GM23248 (cell line): ENCODE data around the gene RADIL. TPM values are rescaled to one million over a fixed set of nuclear protein-coding genes. Genes with fewer than 3 reads are reported as not detected.

Experiments used
- DNase-seq: peaks from one replicate; pipeline ENCODE4 v3.0.0-alpha.2; 2015
- H2AFZ ChIP-seq: fragments of 200-600 bp; sonication (generic); 2 replicates; pipeline ENCODE4 v1.6.1; 2016; ENCODE audit warnings: antibody characterized with exemption
- H3F3A ChIP-seq: fragments of 200-600 bp; sonication (generic); 2 replicates; pipeline ENCODE4 v1.6.1; 2016; ENCODE audit warnings: mild to moderate bottlenecking, antibody characterized with exemption, mixed run types; ENCODE audit not compliant: insufficient read depth
- H3K27ac ChIP-seq: fragments of 200-600 bp; sonication (generic); 2 replicates; pipeline ENCODE4 v1.5.1; 2016; ENCODE audit warnings: mild to moderate bottlenecking
- H3K27me3 ChIP-seq: fragments of 200-600 bp; sonication (generic); replicated peaks from 2 replicates; pipeline ENCODE4 v1.6.1; 2016; ENCODE audit warnings: mild to moderate bottlenecking; ENCODE audit not compliant: insufficient read depth
- H3K36me3 ChIP-seq: fragments of 200-600 bp; sonication (generic); 2 replicates; pipeline ENCODE4 v1.6.1; 2016; ENCODE audit warnings: low read depth, mild to moderate bottlenecking
- H3K4me1 ChIP-seq: fragments of 200-600 bp; sonication (generic); 2 replicates; pipeline ENCODE4 v1.6.1; 2016; ENCODE audit warnings: mild to moderate bottlenecking; ENCODE audit not compliant: insufficient read depth
- H3K4me2 ChIP-seq: fragments of 200-600 bp; sonication (generic); one replicate; pipeline ENCODE4 v1.6.1; 2016; ENCODE audit warnings: mild to moderate bottlenecking; ENCODE audit not compliant: unreplicated experiment
- H3K4me3 ChIP-seq: fragments of 200-600 bp; sonication (generic); 2 replicates; pipeline ENCODE4 v1.5.1; 2016; ENCODE audit warnings: mild to moderate bottlenecking
- H3K79me2 ChIP-seq: fragments of 200-600 bp; sonication (generic); 2 replicates; pipeline ENCODE4 v1.6.1; 2016; ENCODE audit warnings: mild to moderate bottlenecking; ENCODE audit not compliant: insufficient read depth
- H3K9ac ChIP-seq: fragments of 200-600 bp; sonication (generic); 2 replicates; pipeline ENCODE4 v1.6.1; 2016; ENCODE audit warnings: mild to moderate bottlenecking
- H3K9me2 ChIP-seq: fragments of 200-600 bp; sonication (generic); 2 replicates; pipeline ENCODE4 v1.6.1; 2016; ENCODE audit warnings: mixed run types, mild to moderate bottlenecking, moderate library complexity; ENCODE audit not compliant: insufficient read depth
- H3K9me3 ChIP-seq: fragments of 200-600 bp; sonication (generic); one replicate; pipeline ENCODE4 v1.6.1; 2017; ENCODE audit warnings: low read depth
- H4K20me1 ChIP-seq: fragments of 200-600 bp; sonication (generic); 2 replicates; pipeline ENCODE4 v1.6.0; 2016; ENCODE audit not compliant: insufficient read depth
- EZH2 ChIP-seq: fragments of 200-600 bp; sonication (generic); IDR thresholded peaks from 2 replicates; pipeline ENCODE4 v1.6.1; 2018; ENCODE audit warnings: antibody characterized with exemption, mild to moderate bottlenecking; ENCODE audit not compliant: insufficient read depth, poor library complexity, severe bottlenecking
- EZH2phosphoT487 ChIP-seq: fragments of 200-600 bp; sonication (generic); IDR thresholded peaks from 2 replicates; pipeline ENCODE4 v1.6.1; 2018; ENCODE audit warnings: antibody characterized with exemption, moderate library complexity, mild to moderate bottlenecking, low read depth; ENCODE audit not compliant: insufficient read depth
- WGBS, 2 experiments: methylation state at CpG; one replicate each; pipeline ENCODE4 v1.1.6; 2015 to 2017; ENCODE audit warnings: low lambda C conversion rate in 2 of 2, low coverage in 1 of 2; ENCODE audit errors: missing lambda C conversion rate in 2 of 2; 5-methylcytosine and 5-hydroxymethylcytosine counted together
- in situ Hi-C: fragments of 300-500 bp; cut with MboI; formaldehyde crosslinking; loops from 2 replicates; pipeline ENCODE4 v1.15.0; 2020
- polyA plus RNA-seq: library from polyadenylated mRNA; unstranded; fragments of >200 nt; fragmentation: Nextera tagmentation; extraction: Ambion mirVana; gene quantifications from 2 replicates; pipeline ENCODE4 v1.2.1, GENCODE V29; 2016
- total RNA-seq: library from RNA; depleted of rRNA; stranded (reverse); fragments of >200 nt; shearing (Covaris generic); gene quantifications from 2 replicates; pipeline ENCODE4 v1.2.3, GENCODE V29; 2014

The RADIL gene
- total and polyA plus RNA-seq, 2 experiments from 2014 or later = 0.55 to 4.3 TPM

DNA sequence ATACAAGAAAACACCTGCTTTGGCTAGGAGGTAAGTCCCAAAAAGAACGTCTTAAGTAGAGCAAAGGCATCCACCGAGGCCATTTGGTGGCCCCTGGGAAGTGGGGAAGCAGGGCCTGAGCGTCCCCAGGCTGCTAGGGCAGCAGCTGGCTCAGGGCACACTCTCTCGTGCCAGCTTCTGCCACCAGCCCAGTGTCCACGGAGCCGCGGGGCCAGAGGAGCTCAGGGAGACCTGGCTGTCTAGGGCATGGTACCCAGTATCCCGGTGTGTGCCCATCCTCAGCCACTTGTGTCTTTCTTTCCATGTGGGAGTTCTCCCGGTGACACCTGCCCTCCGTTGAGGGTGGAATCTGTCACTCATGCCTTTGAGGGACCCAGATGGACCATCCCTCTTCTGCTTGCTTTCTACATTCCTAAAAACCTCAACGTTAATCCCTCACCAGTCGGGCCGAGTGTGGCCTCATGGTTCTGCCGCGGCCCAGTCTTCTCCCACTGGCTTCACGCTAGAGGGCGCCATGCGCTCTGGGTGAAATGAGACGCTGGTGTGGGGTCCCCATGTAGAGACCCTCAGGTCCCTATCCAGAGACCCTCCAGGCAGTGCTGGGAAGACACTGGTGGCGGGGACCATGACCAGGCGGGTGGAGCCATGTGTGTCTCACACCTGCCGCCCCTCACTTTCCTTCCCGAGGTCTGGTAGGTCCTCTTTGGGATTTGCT is 117.6 kb downstream of the RADIL start:
- Histone ChIP-seq H3K4me3 (no peak overlapping the region), H3K27ac (no peak overlapping the region), H3K9me2 (no peaks in the 10 kb centered on the region), H3K9me3 (no peaks in the 10 kb centered on the region), H3K36me3 (peaks cover 14% of the 10 kb centered on the region; the same call in 1 of the 2 replicates), H4K20me1 (no peaks in the 10 kb centered on the region), H3K4me2 (no peak overlapping the region), H3K79me2 (peaks cover 59% of the 10 kb centered on the region), H3K9ac (no peak overlapping the region), H3K4me1 (no peaks in the 10 kb centered on the region), H3F3A (peaks cover 10% of the 10 kb centered on the region; the same call in 1 of the 2 replicates), H3K27me3 (no peaks in the 10 kb centered on the region), H2AFZ (no peak overlapping the region)
- TF ChIP-seq EZH2phosphoT487 = no peak
- no peak for TF ChIP-seq EZH2
- WGBS, 2 experiments = 84 to 89% methylated on average over 23 of the region's 23 CpGs
- in situ Hi-C loops = no loop called here
- DNase-seq = peak; percentile 18

DNA sequence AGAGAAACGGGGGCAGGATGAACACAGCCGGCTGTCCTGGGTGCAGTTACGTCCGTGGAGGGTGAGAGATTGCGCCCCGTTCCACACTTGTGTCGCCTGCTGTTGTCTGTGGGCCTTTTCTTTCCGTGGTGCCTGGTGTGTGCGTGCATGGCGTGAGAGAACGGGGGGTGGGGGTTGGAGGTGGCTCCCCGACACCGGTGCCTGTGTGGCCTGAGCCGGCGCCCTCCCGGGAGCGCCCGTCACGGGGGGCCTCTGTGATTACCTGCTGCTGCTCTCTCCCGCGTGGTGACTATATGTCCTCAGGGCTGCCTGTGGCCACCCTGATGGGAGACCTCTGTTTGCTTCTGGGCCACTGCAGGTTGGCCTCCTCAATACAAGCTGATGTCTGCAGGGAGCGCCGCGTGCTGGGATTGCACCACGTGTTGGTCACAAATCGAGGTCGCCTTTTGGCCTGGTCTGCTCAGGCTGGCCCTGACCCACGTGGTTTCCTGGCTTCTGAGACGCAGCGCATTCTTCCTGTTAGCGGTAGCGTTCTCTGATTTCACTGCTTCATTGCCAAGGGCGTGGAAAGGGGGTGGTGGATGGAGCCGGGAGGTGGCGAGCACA is 119.0 kb downstream of the RADIL start:
- in situ Hi-C loops = no loop called here
- peaks cover 14% of the 10 kb centered on the region; the same call in 1 of the 2 replicates for H3K36me3 ChIP-seq
- peaks cover 45% of the 10 kb centered on the region for H3K79me2 ChIP-seq
- H3K9me2 ChIP-seq = no peaks in the 10 kb centered on the region
- DNase-seq = no peak
- H3K9me3 ChIP-seq = no peaks in the 10 kb centered on the region
- no peak overlapping the region for H3K4me2 ChIP-seq
- no peak overlapping the region for H3K4me3 ChIP-seq
- H3K9ac ChIP-seq = no peak overlapping the region
- no peaks in the 10 kb centered on the region for H3K27me3 ChIP-seq
- no peak overlapping the region for H2AFZ ChIP-seq
- H3K4me1 ChIP-seq = no peaks in the 10 kb centered on the region
- H3F3A ChIP-seq = peaks cover under 1% of the 10 kb centered on the region; the same call in 1 of the 2 replicates
- no peaks in the 10 kb centered on the region for H4K20me1 ChIP-seq
- TF ChIP-seq EZH2phosphoT487 = no peak
- no peak for TF ChIP-seq EZH2
- WGBS, 2 experiments = 88 to 91% methylated on average over 35 of the region's 35 CpGs
- H3K27ac ChIP-seq = no peak overlapping the region

DNA sequence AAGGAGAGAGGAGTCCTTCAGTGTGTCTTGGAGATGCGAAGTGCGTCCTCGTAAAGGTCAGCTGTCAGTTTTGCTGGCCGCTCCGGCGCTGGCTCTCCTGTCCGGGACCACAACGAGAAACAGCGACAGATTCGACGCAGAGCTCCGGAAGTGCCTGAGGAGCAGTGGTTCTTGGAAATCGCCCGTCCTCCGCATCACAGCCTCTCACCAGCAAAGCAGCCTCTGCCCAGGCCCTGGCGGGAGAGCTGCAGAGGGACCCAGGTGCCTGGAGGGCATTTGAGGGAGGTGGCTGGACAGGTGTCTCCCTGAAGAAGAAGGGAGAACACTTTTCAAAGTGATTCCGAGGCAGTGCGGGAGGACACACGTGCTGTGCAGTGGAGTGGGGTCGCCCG is 119.7 kb downstream of the RADIL start:
- H3K9me2 ChIP-seq = no peaks in the 10 kb centered on the region
- no peaks in the 10 kb centered on the region for H3K9me3 ChIP-seq
- H3K36me3 ChIP-seq = peaks cover 14% of the 10 kb centered on the region; the same call in 1 of the 2 replicates
- no peak overlapping the region for H2AFZ ChIP-seq
- TF ChIP-seq EZH2 (no peak), EZH2phosphoT487 (no peak)
- WGBS, 2 experiments = 95 to 96% methylated on average over 21 of the region's 21 CpGs
- no peaks in the 10 kb centered on the region for H3K27me3 ChIP-seq
- H3K4me1 ChIP-seq = no peaks in the 10 kb centered on the region
- H3F3A ChIP-seq = no peaks in the 10 kb centered on the region
- in situ Hi-C loops = no loop called here
- H3K4me2 ChIP-seq = no peak overlapping the region
- H3K4me3 ChIP-seq = no peak overlapping the region
- DNase-seq = no peak
- peaks cover 37% of the 10 kb centered on the region for H3K79me2 ChIP-seq
- no peak overlapping the region for H3K27ac ChIP-seq
- no peaks in the 10 kb centered on the region for H4K20me1 ChIP-seq
- H3K9ac ChIP-seq = no peak overlapping the region

DNA sequence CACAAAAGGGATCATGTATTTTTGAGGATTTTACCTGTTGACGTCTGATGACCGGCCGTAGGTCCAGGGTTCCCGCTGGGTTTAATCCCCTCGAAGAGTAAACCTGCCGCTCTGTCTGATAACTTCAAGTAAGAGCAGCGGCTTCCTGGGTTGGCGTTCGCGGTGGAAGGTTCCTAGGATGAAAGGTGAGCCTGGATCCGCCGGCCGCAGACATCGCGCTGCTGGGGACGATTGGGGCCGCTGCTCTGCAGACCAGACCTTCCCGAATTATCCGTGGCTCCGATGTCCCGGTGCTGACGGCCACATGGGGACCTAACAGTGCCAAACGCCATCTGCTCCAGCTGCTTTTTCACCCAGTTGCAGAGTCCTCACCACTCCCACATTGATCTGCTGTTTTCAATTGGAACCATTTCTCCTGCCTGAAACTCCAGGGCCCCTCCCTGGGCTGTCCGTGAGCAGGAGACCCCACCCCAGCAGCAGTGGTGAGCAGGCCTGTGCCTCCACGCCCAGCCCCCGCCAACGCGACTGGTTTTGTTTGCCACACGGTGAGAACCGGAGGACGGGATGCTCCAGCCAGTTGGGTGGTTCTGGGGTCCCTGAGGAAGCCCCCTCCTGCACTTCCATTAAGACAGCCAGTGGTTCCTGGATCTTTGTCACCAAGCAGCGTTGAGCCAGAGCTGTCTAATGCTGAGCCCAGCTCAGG is 120.3 kb downstream of the RADIL start:
- TF ChIP-seq EZH2phosphoT487 = no peak
- TF ChIP-seq EZH2 = no peak
- Histone ChIP-seq H3K9ac (no peak overlapping the region), H3K4me2 (no peak overlapping the region), H3K27me3 (no peaks in the 10 kb centered on the region), H4K20me1 (no peaks in the 10 kb centered on the region), H3K36me3 (peaks cover 19% of the 10 kb centered on the region; the same call in 1 of the 2 replicates), H3K9me3 (no peaks in the 10 kb centered on the region), H3K4me1 (no peaks in the 10 kb centered on the region), H3K9me2 (no peaks in the 10 kb centered on the region), H3K27ac (no peak overlapping the region), H2AFZ (no peak overlapping the region), H3K79me2 (peaks cover 32% of the 10 kb centered on the region), H3F3A (no peaks in the 10 kb centered on the region), H3K4me3 (no peak overlapping the region)
- DNase-seq = no peak
- WGBS, 2 experiments = 60 to 68% methylated on average over 30 to 32 of the region's 32 CpGs
- in situ Hi-C loops = no loop called here
